AG09309 (cell line): ENCODE data around the gene RAB23.

Experiments
- DNase-seq: peaks from one replicate; pipeline ENCODE4 v3.0.0-alpha.2; 2010; ENCODE audit warnings: low read depth
- H3K4me3 ChIP-seq: 2 replicates; pipeline ENCODE4 v1.5.1; 2011; ENCODE audit warnings: mild to moderate bottlenecking, low read depth, low read length, moderate library complexity; ENCODE audit not compliant: control insufficient read depth
- TF ChIP-seq, protein P1 (sequence below): IDR thresholded peaks from 2 replicates; pipeline ENCODE4 v1.5.1; 2011; ENCODE audit warnings: mild to moderate bottlenecking, low read depth, low read length, inconsistent platforms; ENCODE audit not compliant: insufficient read depth, control insufficient read depth; ENCODE audit errors: missing control alignments

The RAB23 gene

DNA sequence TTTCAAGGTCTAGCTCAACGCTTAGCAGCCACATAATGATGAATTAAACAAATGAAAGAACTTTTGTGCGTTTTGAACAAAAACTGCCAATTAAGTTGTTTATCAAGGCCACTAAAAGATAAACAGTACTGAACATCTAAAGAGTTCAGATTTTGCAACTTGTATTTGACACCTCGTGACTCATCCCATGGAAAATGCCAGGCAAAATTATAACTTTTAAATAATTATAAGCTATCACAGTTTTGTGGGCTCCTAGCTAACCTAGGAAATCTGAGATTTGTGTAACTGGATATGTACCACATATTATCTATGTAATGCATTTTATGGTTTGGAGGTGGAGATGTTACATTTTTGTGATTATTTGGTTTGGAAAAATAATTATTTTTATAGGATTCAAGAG, 59.6 kb downstream of the RAB23 start:
- no peak for DNase-seq
- H3K4me3 ChIP-seq, result no peak overlapping the region
- TF ChIP-seq, protein P1, sequence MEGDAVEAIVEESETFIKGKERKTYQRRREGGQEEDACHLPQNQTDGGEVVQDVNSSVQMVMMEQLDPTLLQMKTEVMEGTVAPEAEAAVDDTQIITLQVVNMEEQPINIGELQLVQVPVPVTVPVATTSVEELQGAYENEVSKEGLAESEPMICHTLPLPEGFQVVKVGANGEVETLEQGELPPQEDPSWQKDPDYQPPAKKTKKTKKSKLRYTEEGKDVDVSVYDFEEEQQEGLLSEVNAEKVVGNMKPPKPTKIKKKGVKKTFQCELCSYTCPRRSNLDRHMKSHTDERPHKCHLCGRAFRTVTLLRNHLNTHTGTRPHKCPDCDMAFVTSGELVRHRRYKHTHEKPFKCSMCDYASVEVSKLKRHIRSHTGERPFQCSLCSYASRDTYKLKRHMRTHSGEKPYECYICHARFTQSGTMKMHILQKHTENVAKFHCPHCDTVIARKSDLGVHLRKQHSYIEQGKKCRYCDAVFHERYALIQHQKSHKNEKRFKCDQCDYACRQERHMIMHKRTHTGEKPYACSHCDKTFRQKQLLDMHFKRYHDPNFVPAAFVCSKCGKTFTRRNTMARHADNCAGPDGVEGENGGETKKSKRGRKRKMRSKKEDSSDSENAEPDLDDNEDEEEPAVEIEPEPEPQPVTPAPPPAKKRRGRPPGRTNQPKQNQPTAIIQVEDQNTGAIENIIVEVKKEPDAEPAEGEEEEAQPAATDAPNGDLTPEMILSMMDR, result no peak

- DNase-seq, result no peak
- TF ChIP-seq, protein P1, result no peak
- H3K4me3 ChIP-seq, result no peak overlapping the region
Measured at GRCh38 chr6:57162028-57162427, 60.1 kb downstream of the RAB23 start.

- no peak for DNase-seq
- TF ChIP-seq, protein P1, result no peak
Measured at GRCh38 chr6:57159127-57159526, 63.0 kb downstream of the RAB23 start.

DNA sequence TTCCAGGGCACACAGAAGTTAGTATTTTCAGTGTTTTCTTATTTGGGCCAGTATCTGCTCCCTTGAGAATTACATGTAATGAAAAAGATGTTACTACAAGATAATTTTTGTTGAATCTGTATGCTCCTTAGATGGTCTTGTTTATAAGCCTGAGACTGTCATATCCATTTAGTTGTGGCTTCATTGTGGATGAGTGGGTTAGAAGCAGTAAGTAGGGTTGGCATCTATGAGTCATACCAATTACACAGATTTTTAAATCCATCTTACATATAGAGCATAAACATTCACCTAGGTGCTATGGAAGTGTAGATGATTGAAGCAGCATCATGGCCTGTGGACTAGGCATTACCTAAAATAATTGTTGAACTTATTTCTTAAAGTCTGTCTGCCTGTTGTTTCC, 63.4 kb downstream of the RAB23 start:
- TF ChIP-seq, protein P1, result no peak
- no peak for DNase-seq
- no peak overlapping the region for H3K4me3 ChIP-seq

More at GRCh38 chr6:57159127-57159526, 63.0 kb downstream of the RAB23 start:
- H3K4me3 ChIP-seq, result no peak overlapping the region

GRCh38 chr6:57147955-57148858, 73.9 kb downstream of the RAB23 start:
- no peak for DNase-seq
- TF ChIP-seq, protein P1, result no peak
- H3K4me3 ChIP-seq, result no peak overlapping the region

- TF ChIP-seq, protein P1, result no peak
- no peak overlapping the region for H3K4me3 ChIP-seq
- DNase-seq, result no peak
Measured at GRCh38 chr6:57147401-57147800, 74.7 kb downstream of the RAB23 start.
